HL-60 (cell line): ENCODE results near the gene PPFIA2.

Source experiments
- CTCF ChIP-seq: IDR thresholded peaks from one replicate; pipeline ENCODE4 v1.5.1; 2011; ENCODE audit warnings: low read length, control low read depth, inconsistent platforms; ENCODE audit not compliant: insufficient read depth
- POLR2AphosphoS5 ChIP-seq: IDR thresholded peaks from 2 replicates; pipeline ENCODE4 v1.6.1; 2012; ENCODE audit warnings: low read depth
- REST ChIP-seq: IDR thresholded peaks from 2 replicates; pipeline ENCODE4 v1.6.1; 2012; ENCODE audit warnings: low read depth; ENCODE audit not compliant: insufficient replicate concordance

- TF ChIP-seq CTCF (no peak), POLR2AphosphoS5 (no peak), REST (no peak)
Observed at GRCh38 chr12:81530352-81530751, 228.8 kb downstream of the PPFIA2 start.
